GM18909 (cell line): ENCODE results near the gene PDE7B.

ENCODE experiments used
- ATAC-seq: cut with Tn5 transposase; IDR thresholded peaks from one replicate; pipeline ENCODE4 v1.9.1; 2021; ENCODE audit warnings: mild to moderate bottlenecking; ENCODE audit not compliant: unreplicated experiment, poor library complexity

The PDE7B gene

GRCh38 chr6:136166815-136167214 lies 315.3 kb downstream of the PDE7B start:
- no peak for ATAC-seq

DNA sequence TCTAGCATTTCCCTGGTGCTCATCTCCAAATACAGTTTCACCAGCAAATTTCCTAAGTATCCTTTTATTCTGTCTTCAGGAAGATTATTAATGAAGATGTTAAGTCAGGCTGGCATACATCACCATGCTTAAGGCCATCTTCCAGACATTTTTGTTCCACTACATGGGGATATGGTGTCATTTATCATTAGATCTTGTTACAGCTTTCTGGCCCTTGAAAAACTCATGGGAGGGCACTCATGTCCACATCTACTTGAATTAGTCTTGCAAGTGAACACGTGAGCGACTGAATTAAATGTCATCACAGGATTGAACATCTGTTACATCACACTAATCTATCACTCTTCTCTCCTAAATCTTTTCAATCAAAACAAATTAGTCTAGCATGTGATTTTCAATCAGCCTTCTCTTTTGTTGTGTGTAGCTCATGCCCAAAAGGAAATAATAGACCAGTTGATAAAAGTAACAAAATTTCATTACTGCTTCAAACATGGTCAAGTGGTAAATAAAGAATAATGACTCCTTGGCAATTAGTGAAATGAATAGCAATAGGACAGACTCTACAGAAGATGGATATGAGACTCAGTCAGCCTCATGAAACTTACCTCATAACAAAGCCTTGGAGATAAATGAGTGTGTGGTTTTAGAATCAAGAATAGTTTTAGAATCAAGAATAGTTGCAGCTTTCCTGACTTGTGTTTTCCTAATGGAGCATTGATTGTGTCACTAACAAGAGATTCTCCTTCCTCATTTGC lies 318.1 kb downstream of the PDE7B start:
- ATAC-seq = no peak

- no peak for ATAC-seq
These were observed 319.7 kb downstream of the PDE7B start for GRCh38 chr6:136171231-136171630.

- ATAC-seq = no peak
These were observed 322.3 kb downstream of the PDE7B start for GRCh38 chr6:136173519-136174507.

GRCh38 chr6:136174510-136174909 lies 323.0 kb downstream of the PDE7B start:
- ATAC-seq = no peak

DNA sequence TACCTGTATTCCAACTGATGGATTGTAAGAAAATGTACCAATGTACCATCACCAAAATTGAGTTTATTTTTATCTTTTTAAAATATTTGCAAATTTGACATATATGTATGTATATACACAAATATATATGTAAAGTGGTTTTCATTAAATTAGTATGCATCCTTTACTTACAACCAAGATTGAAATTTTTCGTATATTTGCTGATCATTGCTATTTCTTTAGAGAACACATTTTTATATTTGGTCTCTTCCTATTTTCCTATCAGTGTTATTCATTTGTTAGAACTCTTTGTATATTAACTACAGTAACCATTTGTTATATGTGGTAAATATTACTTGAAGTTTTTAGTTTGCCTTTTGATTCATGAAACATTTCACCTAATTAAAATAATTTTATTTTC lies 324.4 kb downstream of the PDE7B start:
- ATAC-seq = no peak

DNA sequence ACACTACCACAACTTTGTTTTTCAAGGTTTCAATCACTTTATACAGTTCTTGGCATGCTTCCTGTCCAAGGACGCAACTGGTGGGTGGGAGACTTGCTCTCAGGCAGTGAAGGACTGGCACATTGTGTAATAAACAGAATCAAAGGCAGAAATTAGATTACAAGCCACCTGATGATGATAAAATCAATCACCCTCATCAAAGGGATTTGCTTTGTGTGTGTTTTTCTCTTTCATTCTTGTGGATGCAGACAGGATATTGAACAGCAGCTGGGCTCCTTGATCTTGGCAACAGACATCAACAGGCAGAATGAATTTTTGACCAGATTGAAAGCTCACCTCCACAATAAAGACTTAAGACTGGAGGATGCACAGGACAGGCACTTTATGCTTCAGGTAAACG lies 327.2 kb downstream of the PDE7B start:
- no peak for ATAC-seq

DNA sequence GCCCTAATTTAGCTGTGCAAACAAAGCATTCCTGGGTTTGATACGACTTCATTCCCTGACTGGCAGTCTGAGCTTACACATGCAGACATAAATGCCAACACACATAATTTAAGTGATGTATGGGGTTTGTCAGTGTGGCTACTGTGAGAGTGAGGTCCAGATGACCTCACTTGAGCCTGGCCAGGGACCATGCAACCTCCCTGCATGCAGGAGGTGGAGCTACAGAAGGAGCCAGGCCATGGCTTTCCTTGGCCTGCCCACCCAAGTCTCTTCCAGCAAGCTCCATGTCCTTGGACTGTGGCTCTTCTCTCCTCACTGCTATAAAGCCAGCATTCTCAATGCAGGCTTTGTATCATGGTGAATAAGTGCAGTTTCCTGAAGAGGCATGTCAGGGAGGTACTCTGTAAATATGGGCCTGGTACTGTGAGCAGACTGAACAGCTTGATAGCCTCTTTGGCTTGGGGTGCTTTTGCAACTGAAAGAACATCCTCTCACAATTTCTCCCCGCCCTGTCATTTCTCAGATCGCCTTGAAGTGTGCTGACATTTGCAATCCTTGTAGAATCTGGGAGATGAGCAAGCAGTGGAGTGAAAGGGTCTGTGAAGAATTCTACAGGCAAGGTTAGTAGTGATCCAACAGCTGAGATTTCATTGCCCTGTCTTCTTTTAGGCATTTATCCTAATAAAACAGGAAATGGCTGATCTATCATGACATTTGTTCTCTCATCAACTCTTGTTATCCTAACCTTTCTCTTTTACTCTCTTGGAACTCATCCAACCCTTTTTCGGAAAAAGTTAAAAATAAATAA lies 329.4 kb downstream of the PDE7B start:
- no peak for ATAC-seq

DNA sequence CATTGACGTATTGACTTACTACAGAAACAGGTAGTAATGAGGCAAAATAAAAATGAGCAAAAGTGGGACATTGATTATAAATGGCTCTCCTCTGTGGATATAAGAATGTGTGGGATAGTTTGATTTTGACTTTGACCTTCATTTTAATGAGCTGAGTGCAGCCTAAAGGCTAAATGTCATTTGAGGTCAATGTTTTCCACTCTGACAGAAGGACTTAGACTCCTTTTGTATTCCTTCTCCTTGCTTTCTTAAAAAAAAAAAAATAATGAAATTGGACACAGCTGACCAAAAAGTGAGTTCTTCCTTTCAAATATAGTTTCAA lies 330.0 kb downstream of the PDE7B start:
- ATAC-seq = no peak

DNA sequence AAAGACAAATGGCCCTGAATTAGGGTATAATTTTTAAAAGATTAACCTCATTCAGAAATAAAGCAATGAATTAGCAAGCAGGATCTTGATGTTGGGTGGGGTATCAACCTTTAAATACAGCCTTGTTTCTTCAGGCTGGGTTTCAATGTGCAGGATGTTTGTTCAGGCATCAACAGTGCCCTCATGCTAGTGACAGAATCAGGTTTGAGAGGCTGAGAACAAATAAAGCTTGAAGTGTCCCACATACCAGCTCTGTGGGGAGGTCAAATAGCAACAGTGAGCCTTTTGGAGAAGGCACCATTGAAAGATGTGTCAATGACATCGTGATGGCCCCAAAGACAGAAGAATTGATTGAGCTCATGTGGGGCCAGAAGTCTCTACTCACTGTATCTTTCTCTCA lies 330.4 kb downstream of the PDE7B start:
- no peak for ATAC-seq

DNA sequence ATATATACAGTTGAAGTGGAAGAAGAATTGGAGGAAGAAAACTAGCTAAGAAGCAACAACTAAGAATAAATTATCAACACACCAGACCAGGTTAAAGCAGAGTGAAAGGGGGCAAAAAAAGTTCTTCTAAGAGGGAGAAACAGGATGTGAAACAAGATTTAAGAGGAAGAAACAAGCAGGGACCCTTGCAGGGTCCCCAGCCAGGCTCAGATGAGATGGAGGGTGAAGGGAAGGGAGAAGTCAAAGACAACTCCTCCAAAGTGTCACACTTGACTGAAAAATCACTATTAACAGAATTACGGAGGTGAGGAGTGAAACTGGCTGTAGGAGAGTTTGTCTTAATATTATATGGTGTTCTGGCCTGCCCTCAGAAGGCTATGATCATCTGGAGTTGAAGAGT lies 333.2 kb downstream of the PDE7B start:
- no peak for ATAC-seq

GRCh38 chr6:136186363-136186762 lies 334.9 kb downstream of the PDE7B start:
- ATAC-seq = no peak

DNA sequence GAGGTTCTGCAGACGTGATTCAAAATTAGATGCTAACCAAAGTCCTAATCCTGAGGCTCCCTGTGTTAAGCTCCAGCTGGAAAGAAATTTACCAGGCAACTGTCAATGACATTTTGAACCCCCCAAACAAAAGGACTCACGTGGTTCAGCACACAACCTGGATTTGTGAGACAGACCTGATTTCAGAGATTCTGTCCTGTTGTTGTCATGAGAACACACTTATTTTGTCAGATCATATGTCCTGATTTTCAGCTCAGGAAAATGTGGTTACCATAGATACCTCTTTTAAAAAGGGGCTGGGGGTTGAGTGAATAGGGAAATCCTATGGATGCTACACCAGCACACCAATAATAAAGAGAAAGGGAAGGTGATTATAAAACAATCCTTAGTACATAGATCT lies 337.0 kb downstream of the PDE7B start:
- ATAC-seq = no peak

- ATAC-seq = no peak
These were observed 337.6 kb downstream of the PDE7B start for GRCh38 chr6:136189104-136189503.

- no peak for ATAC-seq
These were observed 340.3 kb downstream of the PDE7B start for GRCh38 chr6:136191606-136192312.

- no peak for ATAC-seq
These were observed 341.4 kb downstream of the PDE7B start for GRCh38 chr6:136192902-136193301.

DNA sequence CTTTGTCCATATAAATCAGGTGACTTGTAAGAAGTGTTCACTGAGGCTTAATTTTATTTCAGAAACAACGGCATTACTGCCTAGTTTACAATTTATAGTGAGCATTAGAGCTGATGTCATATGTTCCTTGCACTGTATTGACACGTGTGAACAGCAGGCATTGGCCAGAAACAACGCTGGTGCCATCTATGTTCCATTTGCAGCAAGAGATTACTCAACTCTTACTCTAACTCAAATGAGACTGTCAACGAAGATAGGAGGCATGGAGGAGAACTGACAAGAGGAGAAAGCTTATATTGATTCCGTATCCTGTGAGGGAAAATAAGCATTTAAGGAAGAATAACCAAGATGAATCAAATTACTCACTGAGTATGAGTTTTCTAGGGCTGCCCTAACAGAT lies 350.2 kb downstream of the PDE7B start:
- no peak for ATAC-seq

DNA sequence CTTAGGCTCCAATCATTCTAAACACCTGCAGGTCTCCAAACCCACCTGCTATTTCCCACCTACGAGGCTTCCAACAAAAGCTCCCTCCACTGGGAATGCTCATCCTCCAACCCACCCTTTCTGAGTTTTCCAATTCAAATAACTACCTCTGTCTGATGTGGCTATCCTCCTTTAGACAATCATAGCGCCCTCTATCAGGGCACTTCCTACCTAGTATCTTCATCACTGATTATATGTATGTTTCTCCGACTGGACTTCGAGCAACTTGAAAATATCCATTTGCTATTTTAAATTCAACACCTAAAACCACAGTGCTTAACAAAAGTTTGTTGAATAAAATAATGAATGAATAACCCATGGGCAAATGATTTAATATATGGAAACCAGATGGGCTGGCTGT lies 357.3 kb downstream of the PDE7B start:
- ATAC-seq = no peak

GRCh38 chr6:136209496-136209895 lies 358.0 kb downstream of the PDE7B start:
- no peak for ATAC-seq
